LoVo (cell line): Measurements from ENCODE around the gene CYP1A1.
"Not testable (repeated sequence)": the region's sequence is repeated elsewhere in the genome, so short reads cannot be mapped to it uniquely, and the experiment has no call there.

Experiments
- DNase-seq: peaks from one replicate; pipeline ENCODE4 v3.0.0-alpha.2; 2016; ENCODE audit warnings: low spot score

Gene CYP1A1

DNA sequence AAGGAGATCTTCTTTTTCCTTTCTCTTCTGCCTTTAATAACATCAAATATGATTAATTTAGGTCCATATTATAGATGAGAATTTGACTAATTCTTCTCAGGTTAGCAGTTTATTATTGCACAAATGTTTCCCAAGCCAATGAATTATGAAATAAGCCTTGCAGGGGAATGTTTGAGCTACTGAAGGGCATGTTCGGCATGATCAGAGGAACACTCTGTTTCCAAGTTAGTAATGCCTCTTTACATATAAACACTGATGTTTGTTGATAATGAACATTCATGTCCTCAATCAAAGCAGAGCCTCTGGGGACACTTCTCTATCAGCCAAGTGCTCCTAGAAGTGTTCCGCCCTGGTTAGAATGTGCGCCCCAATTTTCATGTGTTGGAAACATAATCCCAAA is 10.0 kb upstream of the CYP1A1 start:
- no peak for DNase-seq

DNA sequence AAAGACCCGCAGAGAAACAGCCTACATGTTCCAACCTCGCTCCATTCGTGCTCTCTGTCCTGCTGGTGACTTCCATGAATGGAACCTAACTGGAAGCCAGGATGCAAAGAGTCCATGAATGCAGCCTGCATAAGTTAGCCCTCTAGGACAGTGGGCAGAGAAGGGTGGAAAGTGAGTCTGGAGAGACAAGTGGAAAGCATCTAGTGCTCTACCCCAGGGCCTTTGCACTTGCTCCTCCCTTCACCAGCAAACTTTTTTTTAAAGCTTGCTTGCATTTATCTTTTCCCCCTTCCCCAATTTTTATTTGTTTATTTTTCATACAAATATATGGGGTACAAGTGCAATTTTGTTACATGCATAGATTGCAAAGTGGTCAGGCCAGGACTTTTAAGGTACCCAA is 7.9 kb upstream of the CYP1A1 start:
- no peak for DNase-seq

DNA sequence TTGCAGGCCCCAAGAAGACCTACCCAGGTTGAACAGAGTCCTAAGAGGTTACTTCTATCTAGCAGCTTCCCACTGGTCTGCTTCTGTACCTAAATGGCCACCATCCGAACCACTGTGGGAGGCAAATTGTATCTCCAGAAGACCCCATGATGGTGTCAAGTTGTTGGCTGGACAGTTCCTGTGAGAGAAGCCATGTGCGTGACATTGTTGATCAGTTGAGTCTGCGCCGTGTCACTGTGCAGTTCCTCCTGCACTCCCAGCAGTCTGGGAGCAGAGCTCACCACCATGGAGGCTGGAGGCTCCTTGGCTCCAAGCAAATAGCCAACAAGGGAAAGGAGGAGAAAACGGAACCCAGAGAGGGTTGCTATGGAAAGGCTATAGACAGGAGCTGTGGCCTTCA is 7.5 kb upstream of the CYP1A1 start:
- DNase-seq = no peak

DNA sequence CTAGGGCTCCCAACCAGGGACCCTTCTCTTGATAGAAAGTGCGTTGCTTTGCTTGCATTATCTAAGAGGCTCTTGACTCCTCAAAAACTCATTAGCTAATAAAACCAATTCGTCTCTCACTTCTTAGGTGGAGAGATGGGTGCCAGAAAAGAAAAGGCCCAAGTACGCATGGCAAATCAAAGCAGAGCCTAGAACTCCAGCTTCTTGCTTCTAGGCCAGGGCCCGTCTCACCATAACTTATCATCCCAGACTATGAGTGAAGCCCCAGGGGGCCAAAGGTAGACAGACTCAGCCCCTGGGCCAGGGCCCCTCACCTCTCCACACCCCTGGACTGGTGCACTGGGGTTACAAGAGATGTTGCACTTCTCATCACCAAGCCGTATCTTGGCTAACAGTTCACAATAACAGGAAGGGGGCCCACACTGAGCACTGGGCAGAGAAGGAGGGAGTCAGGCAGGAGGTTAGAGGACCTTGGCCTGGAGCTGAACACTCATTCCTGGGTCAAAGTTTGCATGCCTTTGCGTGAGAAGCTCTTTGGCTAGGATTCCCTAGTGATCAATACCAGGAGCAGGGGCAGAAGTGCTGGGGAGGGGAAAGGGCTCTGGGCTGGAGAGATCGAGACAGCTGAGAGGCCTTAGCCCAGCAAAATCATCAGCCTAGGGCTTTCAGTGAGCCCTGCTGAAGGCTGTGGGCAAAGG is 5.4 kb upstream of the CYP1A1 start:
- no peak for DNase-seq

DNA sequence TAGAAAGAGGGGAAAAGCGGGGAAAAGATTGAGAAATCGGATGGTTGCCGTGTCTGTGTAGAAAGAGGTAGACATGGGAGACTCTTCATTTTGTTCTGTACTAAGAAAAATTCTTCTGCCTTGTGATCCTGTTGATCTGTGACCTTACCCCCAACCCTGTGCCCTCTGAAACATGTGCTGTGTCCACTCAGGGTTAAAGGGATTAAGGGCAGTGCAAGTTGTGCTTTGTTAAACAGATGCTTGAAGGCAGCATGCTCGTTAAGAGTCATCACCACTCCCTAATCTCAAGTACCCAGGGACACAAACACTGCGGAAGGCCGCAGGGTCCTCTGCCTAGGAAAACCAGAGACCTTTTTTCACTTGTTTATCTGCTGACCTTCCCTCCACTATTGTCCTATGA is 4.0 kb upstream of the CYP1A1 start:
- DNase-seq = not testable (repeated sequence)

DNA sequence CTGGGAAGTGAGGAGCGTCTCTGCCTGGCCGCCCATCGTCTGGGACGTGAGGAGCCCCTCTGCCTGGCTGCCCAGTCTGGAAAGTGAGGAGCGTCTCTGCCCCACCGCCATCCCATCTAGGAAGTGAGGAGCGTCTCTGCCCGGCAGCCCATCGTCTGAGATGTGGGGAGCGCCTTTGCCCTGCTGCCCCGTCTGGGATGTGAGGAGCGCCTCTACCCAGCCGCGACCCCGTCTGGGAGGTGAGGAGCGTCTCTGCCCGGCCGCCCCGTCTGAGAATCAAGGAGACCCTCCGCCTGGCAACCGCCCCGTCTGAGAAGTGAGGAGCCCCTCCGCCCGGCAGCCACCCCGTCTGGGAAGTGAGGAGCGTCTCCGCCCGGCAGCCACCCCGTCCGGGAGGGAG is 3.4 kb upstream of the CYP1A1 start:
- not testable (repeated sequence) for DNase-seq

DNA sequence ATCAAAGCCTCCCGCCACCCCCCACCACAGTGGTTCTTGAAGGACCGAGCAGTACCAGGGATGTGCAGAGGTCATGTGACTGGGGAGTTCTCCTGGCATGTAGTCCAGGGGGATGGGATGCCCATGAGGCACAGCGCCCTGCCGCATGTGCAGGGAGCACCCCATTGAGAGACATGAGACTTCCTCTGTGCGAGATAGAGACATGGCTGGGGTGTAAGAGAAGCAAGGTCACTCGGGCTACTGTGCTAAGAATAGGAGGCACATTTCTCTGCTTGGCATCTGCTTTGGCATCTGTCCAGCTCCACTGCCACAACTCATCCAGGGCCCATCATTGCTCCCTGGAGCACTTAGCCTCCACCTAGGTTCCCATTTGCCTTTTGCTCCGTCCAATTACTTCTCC is 2.4 kb upstream of the CYP1A1 start:
- no peak for DNase-seq

DNA sequence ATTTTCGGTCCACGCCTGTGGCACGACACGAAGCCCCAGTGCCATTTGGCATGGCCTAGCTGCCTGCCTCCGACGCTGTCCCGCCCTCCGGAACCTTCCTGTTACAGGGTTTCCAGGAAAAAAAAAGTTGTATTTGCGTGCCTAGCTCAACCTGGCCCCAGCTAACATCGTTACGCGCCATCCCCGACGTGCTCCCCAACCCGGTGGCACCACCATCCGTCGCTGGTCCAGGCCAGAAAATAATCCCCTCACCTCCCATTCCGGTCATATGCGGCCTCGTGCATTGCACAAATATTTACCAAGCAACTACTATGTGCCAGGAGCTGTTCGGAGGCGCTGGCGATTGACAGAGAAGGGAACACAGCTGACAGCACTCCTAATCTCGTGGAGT is 1.4 kb upstream of the CYP1A1 start:
- no peak for DNase-seq

DNA sequence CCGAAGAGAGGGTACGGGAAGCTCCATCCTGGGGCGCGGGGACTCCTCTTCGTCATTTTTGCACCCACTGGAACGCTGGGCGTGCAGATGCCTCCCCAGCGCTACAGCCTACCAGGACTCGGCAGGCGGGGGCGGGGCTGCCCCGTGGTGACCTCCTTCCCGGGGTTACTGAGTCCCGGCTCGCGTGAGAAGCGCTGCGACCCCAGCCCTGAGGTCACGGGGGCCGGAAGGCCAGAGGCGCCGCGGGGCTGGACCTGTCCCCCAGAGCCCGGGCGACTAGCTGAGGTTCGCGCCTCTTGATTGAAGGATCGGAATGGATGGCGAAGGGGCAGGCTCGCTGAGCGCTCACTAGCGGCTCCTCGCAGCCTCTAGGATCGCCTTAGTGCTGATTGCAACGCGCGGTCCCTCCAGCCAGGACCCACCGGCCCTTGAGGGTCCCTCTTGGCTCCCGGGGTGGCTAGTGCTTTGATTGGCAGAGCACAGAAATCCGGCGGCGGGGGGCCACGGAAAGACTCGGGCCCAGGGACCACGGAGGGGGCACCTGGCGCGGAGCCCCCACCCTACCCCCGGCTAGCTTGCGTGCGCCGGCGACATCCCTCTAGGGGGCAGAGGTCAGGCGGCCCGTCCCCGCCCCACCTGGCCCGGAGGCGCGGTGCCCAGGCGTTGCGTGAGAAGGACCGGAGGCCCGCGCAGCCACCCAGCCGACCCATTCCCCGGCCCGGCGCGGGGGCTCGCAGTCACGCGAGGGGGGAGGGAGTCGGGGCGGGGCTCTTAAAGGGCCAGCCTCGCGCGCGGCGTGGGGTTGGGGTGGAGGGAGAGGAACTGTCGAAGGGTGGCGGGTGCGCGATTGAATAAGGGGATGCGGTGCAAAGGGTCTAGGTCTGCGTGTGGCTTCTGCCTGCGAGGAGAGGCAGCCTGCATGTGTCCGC is 781 bp upstream of the CYP1A1 start:
- peak; percentile 56 for DNase-seq

DNA sequence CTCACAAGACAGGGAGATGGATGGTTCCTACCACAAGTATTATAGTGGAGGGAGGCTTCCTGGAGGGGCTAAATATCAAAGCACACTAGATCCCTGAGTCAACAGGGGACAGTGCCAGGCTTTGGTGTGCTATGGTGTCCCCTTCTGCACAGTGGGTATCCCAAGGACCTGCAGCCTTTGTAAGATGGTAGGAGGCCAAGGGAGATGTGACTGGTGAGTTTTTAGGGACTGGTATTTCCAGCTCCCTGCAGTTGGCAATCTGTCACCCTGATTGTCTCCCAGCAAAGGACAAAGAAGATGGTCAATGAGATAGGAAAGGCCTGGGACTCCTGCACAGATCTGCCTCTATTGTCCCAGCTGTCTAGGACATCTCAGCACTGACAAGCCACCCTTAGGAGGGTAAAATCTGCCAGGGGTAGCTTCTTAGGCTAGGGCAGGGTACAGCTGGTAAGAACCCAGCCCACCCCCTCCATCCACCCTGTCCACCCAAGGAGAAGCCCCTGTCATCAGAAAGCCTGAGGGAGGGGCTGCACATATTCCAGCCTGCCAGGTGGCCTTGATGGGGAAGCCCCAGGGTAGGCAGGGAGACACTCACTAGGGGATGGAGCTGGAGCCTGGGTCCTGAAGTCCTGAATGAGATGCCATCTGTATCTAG is 631 bp downstream of the CYP1A1 start:
- DNase-seq = no peak

DNA sequence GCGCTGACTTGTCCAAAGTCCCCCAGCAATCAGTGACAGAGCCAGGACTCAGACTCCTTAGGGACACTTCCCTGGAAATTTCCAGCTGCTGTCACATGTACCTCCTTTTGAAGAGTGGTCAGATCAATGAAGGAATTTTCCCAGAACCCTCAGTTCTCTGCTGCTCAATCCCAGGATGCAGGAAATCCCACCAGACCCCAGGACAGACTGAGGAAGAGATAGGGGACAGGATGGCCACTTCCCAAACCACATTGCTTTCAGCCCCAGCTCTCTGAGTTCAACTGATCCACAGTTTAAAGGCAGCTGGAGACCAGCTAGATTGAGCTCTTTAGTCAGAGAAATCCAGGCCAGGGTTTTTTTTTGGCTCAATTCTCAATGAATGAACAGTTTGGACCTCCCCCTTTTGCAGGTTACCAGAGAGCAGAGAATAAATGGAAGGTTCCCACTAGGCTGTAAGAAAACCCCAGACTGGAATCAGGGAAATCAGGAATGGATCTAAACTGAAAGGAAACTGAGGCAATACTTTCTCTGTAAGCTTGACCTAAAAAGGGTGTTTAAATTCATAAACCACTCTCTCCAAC is 1.5 kb downstream of the CYP1A1 start:
- peak; percentile 68 for DNase-seq

DNA sequence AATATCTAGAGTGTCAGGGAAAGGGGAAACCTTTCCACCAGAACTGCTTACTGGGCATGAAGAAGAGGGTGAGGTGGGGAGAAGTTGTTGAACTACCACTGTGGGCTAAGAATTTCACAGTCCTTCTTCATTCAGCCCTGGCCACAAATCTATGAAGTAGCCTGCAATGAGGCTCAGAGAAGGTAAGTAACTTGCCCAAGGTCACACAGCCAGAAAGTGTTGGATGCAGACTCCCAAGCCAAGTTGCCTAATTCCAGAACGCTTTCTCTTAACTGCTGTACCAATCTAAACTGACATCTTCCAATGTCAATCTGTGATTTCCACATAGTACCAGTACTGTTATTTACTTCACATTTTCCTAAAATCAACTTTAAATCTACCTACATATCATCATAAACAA is 2.1 kb downstream of the CYP1A1 start:
- DNase-seq = no peak

DNA sequence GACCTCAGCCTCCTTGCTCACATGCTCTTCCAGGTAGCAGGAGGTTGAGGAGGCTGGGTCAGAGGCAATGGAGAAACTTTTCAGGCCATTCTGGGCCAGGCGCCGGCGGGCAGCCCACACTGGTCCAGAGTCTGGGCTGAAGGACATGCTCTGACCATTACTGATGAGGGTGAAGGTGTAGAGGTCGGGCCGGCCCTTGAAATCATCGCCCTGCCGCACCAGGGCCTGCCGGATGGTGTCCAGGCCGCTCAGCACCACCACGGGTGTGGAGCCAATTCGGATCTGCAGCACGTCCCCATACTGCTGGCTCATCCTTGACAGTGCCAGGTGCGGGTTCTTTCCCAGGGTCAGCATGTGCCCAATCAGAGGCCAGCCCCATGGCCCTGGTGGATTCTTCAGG is 2.7 kb downstream of the CYP1A1 start:
- DNase-seq = no peak

DNA sequence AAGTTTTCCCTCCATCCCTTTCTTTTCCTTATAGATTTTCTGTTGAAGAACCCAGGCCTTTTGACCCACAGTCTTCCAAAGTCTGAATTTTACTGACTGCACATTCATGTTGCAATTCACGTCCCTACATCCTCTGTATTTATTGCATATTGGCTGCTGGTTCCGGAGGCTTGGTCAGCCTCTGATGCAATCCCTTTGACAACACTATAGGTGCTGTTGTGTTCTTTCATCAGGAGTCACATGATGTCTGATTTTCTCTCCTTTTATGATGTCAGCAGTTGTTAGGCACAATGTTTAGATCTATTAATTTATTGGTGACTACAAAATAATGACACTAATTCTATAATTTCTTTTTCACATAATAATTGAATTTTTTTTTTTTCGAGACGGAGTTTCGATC is 8.7 kb downstream of the CYP1A1 start:
- no peak for DNase-seq

DNA sequence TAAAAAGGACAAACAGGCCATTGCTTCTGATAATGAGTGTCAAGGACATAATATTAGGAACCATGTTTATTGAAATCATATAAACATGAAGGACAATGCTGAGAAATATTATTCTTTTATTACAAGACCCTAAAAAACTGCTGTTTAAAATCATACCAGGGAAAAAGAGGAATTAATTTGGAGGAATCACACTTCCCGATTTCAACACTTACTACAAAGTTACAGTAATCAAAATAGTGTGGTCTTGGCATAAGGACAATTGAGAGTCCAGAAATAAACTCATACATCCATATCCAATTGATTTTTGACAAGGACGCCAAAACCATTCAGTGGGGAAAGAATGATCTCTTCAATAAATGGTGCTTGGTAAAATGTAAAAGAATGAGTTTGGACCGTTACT is 13.0 kb downstream of the CYP1A1 start:
- no peak for DNase-seq

DNA sequence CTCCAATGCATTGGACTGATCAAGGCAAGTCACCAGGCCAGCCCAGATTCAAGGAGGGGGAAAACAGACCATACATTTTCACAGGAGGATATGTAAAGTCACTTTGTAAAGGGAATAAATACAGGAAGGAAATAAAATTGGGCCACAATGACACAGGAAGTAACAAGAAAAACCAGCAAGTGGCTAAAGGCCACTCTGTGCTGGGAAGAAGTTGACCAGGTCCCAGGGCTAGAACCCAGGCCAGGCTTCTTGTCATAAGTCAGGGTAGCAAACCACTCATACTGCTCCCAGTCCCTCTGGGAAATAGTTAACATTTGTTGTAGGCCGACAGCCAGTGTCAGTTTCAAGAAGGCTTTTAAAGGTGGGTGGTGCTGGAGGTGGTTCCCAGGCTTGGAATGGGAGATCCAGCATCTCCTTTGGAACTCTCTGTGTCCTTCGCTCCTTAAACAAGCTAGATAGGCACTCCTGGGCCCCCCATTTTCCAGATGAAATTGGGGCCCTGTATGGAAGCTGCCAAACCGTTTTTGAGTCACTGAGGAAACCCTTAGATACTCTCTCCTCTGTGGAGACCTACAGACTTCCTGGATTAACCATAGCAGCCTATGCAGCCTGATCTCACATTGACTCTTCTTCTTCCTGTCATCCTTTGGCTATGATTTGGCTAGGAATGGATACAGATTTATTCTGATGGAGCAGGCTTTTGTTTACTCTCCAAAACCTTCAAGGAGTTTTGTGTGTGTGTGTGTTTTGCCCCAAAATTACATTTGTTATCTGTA is 14.8 kb downstream of the CYP1A1 start:
- DNase-seq = no peak

DNA sequence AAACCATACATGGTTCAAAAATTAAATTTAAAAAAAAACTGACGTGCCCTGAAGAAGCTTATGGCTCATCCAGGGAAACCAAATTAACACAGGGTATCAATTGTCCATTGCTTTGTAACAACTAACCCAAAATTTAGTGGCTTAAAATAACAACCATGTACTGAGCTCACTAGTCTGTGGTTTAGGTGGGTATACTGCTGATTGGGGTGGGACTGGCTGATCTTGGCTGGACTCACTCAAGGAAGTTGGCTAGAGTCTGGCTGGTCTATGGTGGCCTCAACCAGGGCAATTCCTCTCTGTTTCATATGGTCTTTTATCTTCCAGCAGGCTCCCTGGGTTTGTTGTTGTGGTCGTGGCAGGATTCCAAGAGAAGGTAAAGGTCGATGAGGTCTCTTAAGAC is 15.4 kb downstream of the CYP1A1 start:
- DNase-seq = no peak

DNA sequence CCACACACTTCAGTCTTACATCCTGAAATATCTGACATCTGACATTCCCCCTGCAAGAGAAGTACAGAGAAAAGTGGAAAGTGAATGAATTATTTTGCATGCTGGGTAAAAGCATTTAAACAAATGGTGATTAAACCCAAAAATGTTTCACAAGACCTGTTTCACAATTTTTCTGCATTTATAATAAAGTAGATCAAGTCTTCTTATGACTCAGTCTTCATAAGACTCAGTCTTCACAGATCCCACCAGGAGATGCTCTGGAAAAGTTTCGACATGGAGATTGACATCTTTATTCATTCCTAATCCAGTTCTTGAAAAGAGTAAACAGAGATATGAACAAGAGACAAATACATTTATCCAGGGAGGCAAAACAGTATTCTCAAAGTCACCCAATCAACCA is 16.3 kb downstream of the CYP1A1 start:
- no peak for DNase-seq

DNA sequence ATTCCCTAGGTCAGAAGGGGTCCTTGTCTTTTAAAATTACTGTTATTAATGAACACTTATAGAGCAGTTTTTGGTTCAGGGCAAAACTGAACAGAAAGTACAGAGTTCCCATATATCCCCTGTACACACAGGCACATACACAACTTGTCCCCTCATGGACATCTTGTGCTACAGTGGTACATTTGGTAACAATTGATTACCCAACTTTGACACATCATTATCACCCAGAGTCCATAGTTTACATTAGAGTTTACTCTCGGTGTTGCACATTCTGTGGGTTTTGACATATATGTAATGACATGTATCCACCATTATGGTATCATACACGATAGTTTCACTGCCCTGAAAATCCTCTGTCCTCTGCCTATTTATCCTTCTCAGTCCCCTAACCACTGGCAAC is 28.5 kb downstream of the CYP1A1 start:
- DNase-seq = no peak

DNA sequence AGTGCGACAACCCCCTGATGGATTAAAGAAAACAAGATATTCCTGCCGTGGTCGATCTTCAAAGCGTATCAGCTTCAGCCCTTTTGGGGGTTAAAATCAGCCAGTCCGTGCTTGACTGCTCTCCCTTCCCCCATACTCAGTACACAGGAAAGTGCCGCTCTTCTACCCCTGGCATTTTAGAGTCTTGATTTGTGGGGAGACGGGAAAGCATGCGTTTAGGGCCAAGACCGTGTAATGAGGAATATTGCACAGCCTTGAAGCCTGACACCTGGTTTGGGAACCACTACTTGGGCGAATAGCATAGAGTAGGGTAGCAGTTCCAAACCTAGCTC is 29.0 kb downstream of the CYP1A1 start:
- no peak for DNase-seq

DNA sequence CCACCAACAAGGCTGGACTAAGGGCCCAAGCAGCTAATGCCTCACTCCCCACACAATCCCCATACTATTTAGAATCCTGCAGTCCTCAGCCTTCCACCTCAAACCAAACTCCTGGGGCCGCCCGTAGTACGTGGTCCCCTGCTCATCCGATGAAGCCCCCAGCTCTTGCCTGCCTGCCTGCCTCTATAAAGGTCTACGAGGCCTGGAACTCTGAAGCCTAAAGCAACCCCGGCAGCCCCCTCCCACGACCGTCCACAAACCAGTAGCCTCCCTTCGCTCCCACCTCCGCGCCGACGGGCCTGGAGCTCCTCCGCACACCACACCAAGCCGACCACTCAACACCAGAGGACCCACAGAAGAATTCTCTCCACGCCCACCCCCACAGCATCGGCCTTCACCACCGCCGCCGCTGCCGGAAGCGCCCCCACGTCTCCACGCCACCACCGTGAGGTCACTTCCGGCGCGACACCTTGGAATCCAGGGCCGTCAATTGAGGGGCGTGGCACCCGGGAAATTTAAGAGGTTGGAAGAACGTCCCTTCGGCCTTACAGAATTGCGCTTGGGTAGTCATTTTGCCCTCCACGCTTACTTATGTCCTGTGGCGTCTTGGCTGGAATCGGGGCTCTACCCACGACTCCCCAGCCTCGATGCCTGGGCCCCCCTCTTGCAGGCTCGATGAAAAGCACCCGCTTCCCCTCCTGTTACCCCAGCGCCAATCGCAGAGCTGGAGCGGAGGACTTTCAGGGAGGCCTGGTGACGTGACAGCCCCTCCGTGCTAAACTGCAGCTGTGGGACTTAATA is 29.5 kb downstream of the CYP1A1 start, which contains the start of gene EDC3:
Gene EDC3, minus strand, starts transcription at position 428 of the 801 bp plus-strand sequence. CDS start 20,900 bp downstream, outside the sequence.
- DNase-seq = peak; percentile 91
